Mucosa of descending colon (tissue), 3 donors: ENCODE data around the gene PDE6B. TPM values are rescaled to one million over a fixed set of nuclear protein-coding genes. Genes with fewer than 3 reads are reported as not detected.
"Not testable (repeated sequence)": the region's sequence is repeated elsewhere in the genome, so short reads cannot be mapped to it uniquely, and the experiment has no call there.

Experiments used
- ATAC-seq: fragments of 200-7000 bp; cut with Tn5 transposase; one replicate; pipeline ENCODE4 v1.9.1; 2020; ENCODE audit warnings: mild to moderate bottlenecking, moderate library complexity
- DNase-seq, 3 donors: peaks; one replicate each; pipeline ENCODE4 v3.0.0-alpha.2; 2020
- H3K36me3 ChIP-seq: fragments of 200-600 bp; one replicate; pipeline ENCODE4 v1.8.0; 2021; ENCODE audit warnings: low read depth, mild to moderate bottlenecking
- H3K4me1 ChIP-seq: fragments of 200-600 bp; one replicate; pipeline ENCODE4 v1.8.0; 2021; ENCODE audit warnings: low read depth, mild to moderate bottlenecking
- H3K4me3 ChIP-seq: fragments of 200-600 bp; one replicate; pipeline ENCODE4 v1.8.0; 2021; ENCODE audit warnings: mild to moderate bottlenecking
- H3K9me3 ChIP-seq: fragments of 200-600 bp; one replicate; pipeline ENCODE4 v1.8.0; 2021; ENCODE audit warnings: mild to moderate bottlenecking
- CTCF ChIP-seq: fragments of 200-600 bp; IDR thresholded peaks from one replicate; pipeline ENCODE4 v1.8.0; 2022; ENCODE audit warnings: antibody characterized with exemption, mild to moderate bottlenecking
- intact Hi-C, 2 donors: fragments of 100-400 bp; cut with DNase I in 1 of 2; cut with micrococcal nuclease in 1 of 2; formaldehyde crosslinking; loops; one replicate each; pipeline versions ENCODE4 v1.11.0 to v1.11.1; 2022; cut with DNase I, micrococcal nuclease
- total RNA-seq, 3 donors: library from RNA; stranded (reverse); fragmentation: NEBNext Ultra II Directional in 2 of 3; extraction: Animal tissue kit (Norgen Biotek cat#: 25700) in 2 of 3; gene quantifications; one replicate each; pipeline versions ENCODE4 v1.2.1 to v1.2.4, GENCODE V29; 2021 to 2023
- donor health status: DM: no; HTN: no; CAD: no; lungs with moderate emphysema.
- donor health status: DM: no; HTN: no; CAD: no.
- donor health status: DM: no; HTN: yes; CAD: no.

The PDE6B gene
- total RNA-seq, 3 donors from 2014 or later, result 1.0 to 2.9 (median 1.2) TPM

GRCh38 chr4:689723-690122 lies 64.3 kb downstream of the PDE6B start:
- intact Hi-C loops, result no loop called here

GRCh38 chr4:692771-693554 lies 67.6 kb downstream of the PDE6B start:
- ATAC-seq (no peak), DNase-seq (no peak)
- H3K4me3 ChIP-seq, result no peak overlapping the region
- TF ChIP-seq CTCF, result no peak
- H3K36me3 ChIP-seq, result no peaks in the 10 kb centered on the region
- H3K9me3 ChIP-seq, result no peaks in the 10 kb centered on the region
- intact Hi-C loops, result no loop called here
- H3K4me1 ChIP-seq, result peaks cover 15% of the 10 kb centered on the region

More at GRCh38 chr4:689723-690122, 64.3 kb downstream of the PDE6B start:
- no peak overlapping the region for H3K4me3 ChIP-seq
- peaks cover 32% of the 10 kb centered on the region for H3K4me1 ChIP-seq
- DNase-seq (no peak), ATAC-seq (no peak)
- no peaks in the 10 kb centered on the region for H3K9me3 ChIP-seq
- no peak for TF ChIP-seq CTCF
- H3K36me3 ChIP-seq, result no peaks in the 10 kb centered on the region

GRCh38 chr4:694341-694940 lies 69.1 kb downstream of the PDE6B start:
- H3K4me3 ChIP-seq, intact Hi-C loops, H3K9me3 ChIP-seq, H3K36me3 ChIP-seq, H3K4me1 ChIP-seq, DNase-seq, ATAC-seq: not testable (repeated sequence)

GRCh38 chr4:699816-700580 lies 74.6 kb downstream of the PDE6B start:
- no peak for TF ChIP-seq CTCF
- intact Hi-C loops, result no loop called here
- ATAC-seq (no peak), DNase-seq (no peak)
- H3K9me3 ChIP-seq, result no peaks in the 10 kb centered on the region
- H3K36me3 ChIP-seq, result no peaks in the 10 kb centered on the region
- no peak overlapping the region for H3K4me3 ChIP-seq
- H3K4me1 ChIP-seq, result no peaks in the 10 kb centered on the region

GRCh38 chr4:700587-701264 lies 75.4 kb downstream of the PDE6B start:
- no peak for ATAC-seq
- H3K4me1 ChIP-seq, result peaks cover 2% of the 10 kb centered on the region
- H3K9me3 ChIP-seq, result no peaks in the 10 kb centered on the region
- intact Hi-C loops, result no loop called here
- no peak for DNase-seq
- TF ChIP-seq CTCF, result no peak
- H3K36me3 ChIP-seq, result no peaks in the 10 kb centered on the region
- H3K4me3 ChIP-seq, result no peak overlapping the region
